Activated T-helper 1 cell treated with Interleukin-2 at 50 U/mL for 16 hours (primary cell): Measurements from ENCODE around the gene ICE1.
"Not testable (repeated sequence)": the region's sequence is repeated elsewhere in the genome, so short reads cannot be mapped to it uniquely, and the experiment has no call there.

Experiments
- DNase-seq: peaks from one replicate; pipeline ENCODE4 v3.0.0-alpha.2; 2020; ENCODE audit warnings: low read depth

ICE1 gene

GRCh38 chr5:5492087-5492933, 69.8 kb downstream of the ICE1 start:
- DNase-seq: no peak

GRCh38 chr5:5492934-5493271, 70.4 kb downstream of the ICE1 start:
- DNase-seq: not testable (repeated sequence)

- peak; percentile 77 for DNase-seq
Observed at GRCh38 chr5:5494489-5495402, 72.3 kb downstream of the ICE1 start.

- DNase-seq: no peak
Observed at GRCh38 chr5:5497152-5497788, 74.8 kb downstream of the ICE1 start.

GRCh38 chr5:5499442-5499841, 77.0 kb downstream of the ICE1 start:
- no peak for DNase-seq

GRCh38 chr5:5504325-5504724, 81.8 kb downstream of the ICE1 start:
- no peak for DNase-seq

- no peak for DNase-seq
Observed at GRCh38 chr5:5505815-5506214, 83.3 kb downstream of the ICE1 start.

- DNase-seq: no peak
Observed at GRCh38 chr5:5508391-5508790, 85.9 kb downstream of the ICE1 start.

- DNase-seq: no peak
Observed at GRCh38 chr5:5511904-5512416, 89.5 kb downstream of the ICE1 start.

- DNase-seq: no peak
Observed at GRCh38 chr5:5512543-5512942, 90.1 kb downstream of the ICE1 start.

- not testable (repeated sequence) for DNase-seq
Observed at GRCh38 chr5:5520622-5521021, 98.1 kb downstream of the ICE1 start.

GRCh38 chr5:5521029-5521428, 98.6 kb downstream of the ICE1 start:
- DNase-seq: no peak

GRCh38 chr5:5521478-5521877, 99.0 kb downstream of the ICE1 start:
- DNase-seq: no peak

- no peak for DNase-seq
Observed at GRCh38 chr5:5522336-5522735, 99.9 kb downstream of the ICE1 start.

GRCh38 chr5:5523066-5523505, 100.6 kb downstream of the ICE1 start:
- peak; percentile 2 for DNase-seq

GRCh38 chr5:5524327-5524726, 101.8 kb downstream of the ICE1 start:
- no peak for DNase-seq

- no peak for DNase-seq
Observed at GRCh38 chr5:5531371-5531770, 108.9 kb downstream of the ICE1 start.

GRCh38 chr5:5532306-5533076, 110.0 kb downstream of the ICE1 start:
- no peak for DNase-seq

- no peak for DNase-seq
Observed at GRCh38 chr5:5533927-5534326, 111.5 kb downstream of the ICE1 start.

- no peak for DNase-seq
Observed at GRCh38 chr5:5534333-5534732, 111.9 kb downstream of the ICE1 start.

- no peak for DNase-seq
Observed at GRCh38 chr5:5536871-5537270, 114.4 kb downstream of the ICE1 start.

- DNase-seq: no peak
Observed at GRCh38 chr5:5537426-5537825, 114.9 kb downstream of the ICE1 start.
